Stimulated activated CD4-positive, alpha-beta T cell treated with anti-CD3 and anti-CD28 coated beads, Interleukin-12 subunit alpha, Interleukin-12 subunit beta, amount 100 ng/mL, for 48 hours (primary cell): ENCODE measurements around the gene PROB1.
A peak's percentile ranks its signal among the peaks of the same experiment; 100 is the strongest.
"Not testable (repeated sequence)": the region's sequence is repeated elsewhere in the genome, so short reads cannot be mapped to it uniquely, and the experiment has no call there.

Experiments used
- DNase-seq, 3 donors: peaks; one replicate each; pipeline ENCODE4 v3.0.0-alpha.2; 2020; ENCODE audit warnings: low read depth in 2 of 3, low spot score in 1 of 3

PROB1 gene

DNA sequence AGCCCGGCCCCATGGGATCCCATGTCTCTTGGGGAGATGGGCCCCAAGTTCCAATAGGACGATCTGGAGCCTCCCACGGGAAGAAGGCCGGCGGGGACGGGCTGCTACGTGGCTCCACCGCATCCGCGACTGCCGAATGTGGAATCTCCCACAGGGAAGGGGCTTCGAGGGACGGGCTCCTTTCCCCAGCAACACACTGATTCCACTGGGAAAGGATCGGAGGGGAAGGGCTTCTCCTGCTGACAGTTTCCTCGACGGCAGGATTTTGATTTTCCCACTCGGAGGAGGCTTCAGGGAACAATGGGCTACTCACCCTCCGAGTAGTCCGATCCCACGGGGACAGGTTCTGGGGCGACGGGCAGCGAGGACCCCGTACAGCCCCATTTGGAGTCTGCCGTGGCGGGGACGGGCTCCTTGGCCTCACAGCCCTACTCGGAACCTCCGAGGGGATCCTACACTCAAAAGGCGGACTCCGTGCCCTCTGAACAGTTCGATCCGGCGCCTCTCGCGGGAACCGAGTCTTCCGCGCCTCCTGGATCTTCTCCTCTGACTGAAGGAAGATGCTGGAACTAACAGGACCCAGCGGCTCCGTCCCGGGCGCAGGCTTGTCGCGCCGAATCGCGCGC lies 1.3 kb downstream of the PROB1 start:
- DNase-seq = no peak

- DNase-seq = peak; percentile 74 to 84 (median 80)
These were observed 2.0 kb downstream of the PROB1 start for GRCh38 chr5:139392678-139393496.

GRCh38 chr5:139392324-139392677 lies 2.6 kb downstream of the PROB1 start:
- DNase-seq = no peak

DNA sequence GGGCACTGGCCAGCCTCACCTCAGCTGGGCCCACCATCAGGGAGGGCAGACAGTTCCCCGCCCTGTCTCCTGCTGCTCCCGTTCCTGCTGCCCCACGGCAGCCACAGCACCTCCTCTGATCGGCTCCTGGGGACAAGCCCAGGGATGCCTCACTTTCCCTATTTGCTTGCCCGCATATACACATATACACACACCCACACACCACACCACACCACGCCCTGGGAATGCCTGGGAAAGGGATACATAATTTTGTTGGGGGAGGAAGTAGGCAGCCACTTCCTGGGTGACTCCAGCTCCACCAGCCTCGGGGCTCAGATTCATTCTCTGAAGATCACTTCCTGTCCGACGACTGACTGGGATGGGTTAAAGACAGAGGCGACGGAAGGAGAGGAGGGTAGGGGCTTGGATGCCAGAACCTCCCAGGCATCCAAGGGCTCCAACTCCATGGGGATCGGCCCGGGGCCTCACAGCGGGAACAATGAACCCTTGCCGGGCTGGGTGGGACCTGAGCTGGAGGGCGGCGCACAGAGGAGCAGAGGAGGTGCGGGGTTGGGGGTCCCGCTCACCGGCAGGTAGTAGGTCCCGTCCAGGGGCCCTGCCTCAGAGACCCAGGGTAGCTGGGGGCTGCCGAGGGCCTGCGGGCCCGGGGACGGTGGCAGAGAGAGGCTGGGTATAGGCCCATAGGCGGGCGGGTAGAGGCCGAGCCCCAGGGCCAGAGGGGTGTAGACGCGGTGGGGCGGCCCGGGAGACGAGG lies 3.2 kb downstream of the PROB1 start:
- no peak for DNase-seq

- DNase-seq = no peak
These were observed 4.0 kb downstream of the PROB1 start for GRCh38 chr5:139390639-139391569.

DNA sequence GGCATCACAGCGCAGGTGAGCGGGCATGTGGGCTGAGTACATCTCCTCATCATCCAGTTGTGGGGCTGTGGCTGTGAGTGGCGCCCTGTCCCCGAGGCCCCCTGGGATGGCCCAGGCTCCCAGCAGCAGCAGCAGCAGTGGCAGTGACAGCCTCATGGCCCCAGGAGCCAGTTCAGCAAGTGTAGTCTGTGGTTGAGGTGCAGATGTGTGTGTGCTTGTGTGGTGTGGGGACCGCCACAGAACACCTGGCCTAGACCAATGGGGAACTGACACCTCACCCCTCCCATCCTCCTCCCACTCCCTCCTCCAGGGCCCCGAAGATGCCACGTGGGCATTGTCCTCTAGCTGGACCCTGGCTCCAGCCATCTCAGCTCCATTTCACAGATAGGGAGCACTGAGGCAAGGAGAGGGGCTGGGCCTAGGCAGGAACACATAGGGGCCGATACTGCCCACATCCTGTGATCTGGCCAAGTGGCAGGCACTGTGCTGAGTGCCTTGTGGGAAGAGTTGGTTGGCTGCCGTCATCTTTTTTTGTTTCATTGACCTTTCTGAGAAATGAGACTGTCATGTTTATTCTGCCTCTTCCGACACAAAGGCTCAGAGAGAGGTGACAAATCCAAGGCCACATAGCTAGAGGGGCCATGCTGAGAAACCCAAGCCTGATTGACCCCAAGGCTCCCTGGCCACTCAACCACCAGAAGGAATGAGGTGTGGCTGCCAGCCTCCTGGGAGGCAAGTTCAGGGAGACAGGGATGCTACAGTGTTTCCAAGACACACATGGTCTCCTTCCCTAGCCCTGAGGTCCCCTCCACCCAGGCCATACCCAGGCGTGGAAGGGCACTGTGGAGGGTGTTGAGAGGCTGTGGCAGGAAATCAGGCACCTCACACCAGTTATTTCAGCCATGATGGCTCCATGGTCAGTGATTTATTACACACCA lies 4.9 kb downstream of the PROB1 start, which contains the start of gene MZB1:
TSS of gene MZB1 (minus strand) at position 213 of the 938 bp plus-strand sequence. CDS start at position 156, 57 bp downstream.
- DNase-seq = peak; percentile 49 to 53 (median 53)

DNA sequence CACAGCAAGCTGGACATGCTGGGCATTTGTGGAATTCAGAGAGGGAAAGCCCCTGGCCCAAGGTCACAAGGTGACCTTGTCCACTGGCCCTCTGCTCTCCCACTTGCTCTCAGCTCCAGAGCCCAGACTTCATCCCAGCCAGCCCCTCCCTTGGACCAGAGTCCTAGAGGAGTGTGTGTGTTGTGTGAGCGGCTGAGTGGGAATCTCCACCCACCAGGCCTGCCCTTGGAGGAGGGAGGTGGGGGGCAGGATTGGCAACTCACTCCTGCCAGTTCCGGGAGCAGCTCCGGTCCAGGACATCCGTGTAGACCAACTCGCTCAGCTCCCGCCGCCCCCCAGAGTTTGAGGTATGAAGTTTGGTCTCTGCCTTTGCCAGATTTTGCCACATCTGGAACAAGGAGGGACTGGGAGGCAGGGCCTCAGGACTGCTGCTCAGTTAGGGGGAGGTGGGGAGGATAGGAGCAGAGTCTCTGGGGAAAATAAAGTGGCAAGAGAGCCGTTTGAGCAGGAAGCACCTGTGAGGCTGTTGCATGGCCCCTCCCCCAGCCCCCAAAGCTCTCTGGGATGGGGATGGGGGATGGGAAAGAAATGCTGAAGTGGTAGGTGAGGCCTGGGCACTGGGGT lies 6.6 kb downstream of the PROB1 start:
- DNase-seq = no peak

- no peak for DNase-seq
These were observed 7.2 kb downstream of the PROB1 start for GRCh38 chr5:139387611-139388197.

- DNase-seq = not testable (repeated sequence)
These were observed 7.9 kb downstream of the PROB1 start for GRCh38 chr5:139386956-139387355.

DNA sequence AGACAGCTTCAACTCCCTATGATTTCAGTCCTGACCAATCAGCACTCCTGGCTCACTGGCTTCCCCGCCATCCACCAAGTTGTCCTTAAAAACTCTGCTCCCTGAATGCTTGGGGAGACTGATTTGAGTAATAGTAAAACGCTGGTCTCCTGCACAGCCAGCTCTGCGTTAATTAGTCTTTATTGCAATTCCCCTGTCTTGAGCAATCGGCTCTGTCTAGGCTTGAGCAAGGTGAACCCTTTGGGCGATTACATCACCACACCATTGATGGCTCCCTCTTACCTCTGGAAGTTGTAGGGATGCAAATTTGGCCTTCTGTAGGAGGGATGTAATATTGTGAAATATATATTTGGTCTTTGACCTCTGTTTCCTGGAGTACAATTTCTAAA lies 8.9 kb downstream of the PROB1 start:
- no peak for DNase-seq

DNA sequence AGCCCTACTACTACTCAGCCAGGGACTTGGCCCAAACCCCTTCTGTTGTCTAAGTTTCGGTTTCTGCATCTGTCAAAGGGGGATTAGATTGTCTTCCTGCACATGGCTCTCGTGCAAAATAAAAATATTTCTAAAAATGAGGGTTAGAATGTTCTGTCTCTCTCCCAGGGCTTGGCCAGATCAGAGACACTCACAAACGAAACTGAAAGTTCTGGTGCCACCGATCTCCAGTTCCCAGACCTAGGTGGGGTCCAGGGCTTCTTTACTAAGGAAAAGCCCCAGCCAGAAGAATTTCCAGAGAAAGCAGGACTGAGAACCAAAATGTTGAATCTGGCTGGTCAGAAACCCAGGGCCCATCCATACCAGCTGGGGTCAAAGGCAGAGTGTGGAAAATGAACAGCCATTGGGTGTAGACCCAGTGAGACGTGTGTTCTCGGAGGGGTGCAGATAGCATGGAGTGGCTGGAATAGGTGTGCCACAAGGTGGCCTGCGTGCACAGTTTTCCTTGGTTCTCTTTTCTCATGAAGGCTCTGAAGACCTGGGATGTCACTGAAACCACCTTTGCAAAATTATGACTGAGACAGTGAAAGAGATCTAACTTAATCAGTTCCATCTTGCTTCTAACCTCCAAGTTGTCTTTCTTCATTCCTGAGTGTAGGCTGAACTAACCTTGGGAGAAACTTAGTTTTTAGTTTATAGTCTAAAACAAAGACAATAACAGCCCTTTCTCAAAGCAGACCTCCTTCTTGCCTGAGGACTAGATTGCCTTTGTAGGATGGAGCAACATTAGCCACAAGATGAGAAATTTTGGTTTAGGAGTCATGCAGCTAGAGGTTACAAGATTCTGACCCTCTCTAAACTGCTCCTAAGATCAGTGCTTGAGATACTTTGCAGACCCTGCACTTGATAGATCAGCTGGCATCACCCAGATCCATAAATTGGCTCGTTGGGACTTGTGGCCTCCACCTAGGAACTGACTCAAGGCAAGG lies 9.5 kb downstream of the PROB1 start:
- no peak for DNase-seq

- no peak for DNase-seq
These were observed 10.3 kb downstream of the PROB1 start for GRCh38 chr5:139384591-139385051.

- no peak for DNase-seq
These were observed 10.8 kb downstream of the PROB1 start for GRCh38 chr5:139383993-139384590.

DNA sequence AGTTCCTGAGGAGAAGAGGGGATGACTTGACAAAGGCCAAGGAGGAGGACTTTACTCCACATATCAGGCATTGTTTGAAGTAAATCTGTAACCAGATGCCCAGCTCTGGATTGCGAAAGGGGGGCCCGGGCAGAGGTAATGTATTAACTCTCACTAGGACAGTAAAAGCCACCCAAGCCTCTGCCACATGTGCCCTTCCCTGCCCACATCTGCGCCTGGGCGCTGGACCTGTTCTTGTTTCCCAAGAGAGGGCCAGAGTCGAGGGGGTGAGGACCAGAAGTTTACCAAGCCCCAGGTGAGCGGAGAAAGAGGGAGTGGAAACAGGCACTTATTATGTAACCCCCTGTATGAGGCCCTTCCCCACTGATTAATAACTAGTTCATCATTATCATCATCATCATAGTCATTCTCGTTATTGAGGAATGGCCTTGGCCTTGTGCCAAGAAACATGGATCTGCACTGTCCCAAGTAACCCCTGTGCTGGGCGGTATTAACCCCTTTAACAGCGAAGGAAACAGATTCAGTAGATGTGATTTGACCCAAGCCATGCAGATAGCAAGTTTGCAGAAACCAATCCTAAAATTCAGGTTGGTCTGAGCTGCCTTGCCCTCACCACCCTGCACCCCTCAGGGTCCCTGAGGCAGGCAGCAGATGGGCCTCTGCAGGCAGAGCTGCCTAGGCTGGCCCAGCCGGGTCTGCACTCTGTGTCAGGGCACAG lies 11.5 kb downstream of the PROB1 start, which contains the start of gene SLC23A1:
TSS of gene SLC23A1 (minus strand) at position 23 of the 718 bp plus-strand sequence. CDS start 44 bp downstream, outside the sequence.
- no peak for DNase-seq

DNA sequence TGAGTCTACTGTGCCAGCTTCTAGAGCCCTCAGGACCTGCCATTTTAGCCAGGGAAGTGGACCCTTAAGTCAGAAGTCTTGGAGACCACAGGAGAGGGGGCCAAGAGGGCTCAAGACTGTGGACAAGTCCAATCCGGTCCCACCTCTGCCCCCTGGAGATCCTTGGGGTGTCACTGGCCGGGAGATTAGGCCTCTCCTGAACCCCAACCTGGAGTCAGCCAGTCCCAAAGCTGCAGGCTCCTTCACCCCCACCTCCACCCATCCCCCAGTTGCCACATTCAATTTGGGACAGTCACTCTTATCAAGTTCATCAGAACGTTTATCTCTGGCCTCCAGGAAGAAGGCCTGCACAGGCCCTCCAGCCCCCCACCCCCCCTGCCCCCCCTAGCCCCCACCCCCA lies 12.1 kb downstream of the PROB1 start:
- no peak for DNase-seq
